Suppressor macrophage (primary cell): ENCODE measurements around the gene NRXN2.

ENCODE experiments used
- DNase-seq, 4 experiments: peaks; one replicate each; pipeline ENCODE4 v3.0.0-alpha.2; 2020 to 2022
- total RNA-seq, 17 experiments: gene quantifications; one replicate each; lab custom pipeline; 2026; ENCODE audit warnings: mixed read lengths in 6 of 17, inconsistent platforms in 3 of 17; lab: John Stamatoyannopoulos, UW

Gene NRXN2
- total RNA-seq, result 0.03 to 4.6 (median 0.18) reads per million in 17 experiments

GRCh38 chr11:64723117-64723906, at the start of gene NRXN2:
NRXN2 (minus strand) TSS chr11:64723197; CDS start chr11:64713699, 9,498 bp downstream.
- peak; percentile 77 to 92 (median 86) for DNase-seq

- DNase-seq, result peak; percentile 27 to 74 (median 58)
Observed at GRCh38 chr11:64772303-64773018, 49.5 kb upstream of the NRXN2 start.

- DNase-seq, result peak; percentile 39 to 57 (median 50)
Observed at GRCh38 chr11:64771861-64772260, 48.9 kb upstream of the NRXN2 start.

GRCh38 chr11:64770120-64770519, 47.1 kb upstream of the NRXN2 start:
- DNase-seq, result no peak

- no peak for DNase-seq
Observed at GRCh38 chr11:64769283-64769682, 46.3 kb upstream of the NRXN2 start.

GRCh38 chr11:64768300-64768694, 45.3 kb upstream of the NRXN2 start:
- no peak for DNase-seq

- DNase-seq, result peak; percentile 79 to 91 (median 84)
Observed at GRCh38 chr11:64767344-64768299, 44.6 kb upstream of the NRXN2 start.

GRCh38 chr11:64766881-64767280, 43.9 kb upstream of the NRXN2 start:
- DNase-seq, result no peak

- no peak for DNase-seq
Observed at GRCh38 chr11:64765851-64766665, 43.1 kb upstream of the NRXN2 start.

GRCh38 chr11:64765291-64765850, 42.4 kb upstream of the NRXN2 start:
- DNase-seq, result no peak

GRCh38 chr11:64764753-64765152, 41.8 kb upstream of the NRXN2 start:
- no peak for DNase-seq

- no peak for DNase-seq
Observed at GRCh38 chr11:64764040-64764611, 41.1 kb upstream of the NRXN2 start.

- no peak for DNase-seq
Observed at GRCh38 chr11:64763526-64764039, 40.6 kb upstream of the NRXN2 start.

GRCh38 chr11:64762674-64763525, 39.9 kb upstream of the NRXN2 start:
- DNase-seq, result no peak

GRCh38 chr11:64762277-64762673, 39.3 kb upstream of the NRXN2 start:
- no peak for DNase-seq

- no peak for DNase-seq
Observed at GRCh38 chr11:64760759-64761420, 37.9 kb upstream of the NRXN2 start.

GRCh38 chr11:64759722-64760719, 37.0 kb upstream of the NRXN2 start, which contains the start of gene PYGM:
PYGM (minus strand) TSS chr11:64759974; CDS start chr11:64759898, 76 bp downstream.
- DNase-seq, result no peak
